Ectodermal cell (in vitro differentiated cells): Measurements from ENCODE around the gene LIN7C.

Experiments
- H3K27ac ChIP-seq: 2 replicates; pipeline ENCODE4 v1.7.0; 2013; ENCODE audit warnings: mild to moderate bottlenecking, low read depth, low read length; ENCODE audit not compliant: insufficient read depth, poor library complexity, severe bottlenecking
- H3K27me3 ChIP-seq: 2 replicates; pipeline ENCODE4 v1.7.0; 2013; ENCODE audit warnings: mild to moderate bottlenecking, low read length; ENCODE audit not compliant: insufficient read depth, control insufficient read depth, poor library complexity, severe bottlenecking
- H3K36me3 ChIP-seq: one replicate; pipeline ENCODE4 v1.7.0; 2013; ENCODE audit warnings: low read length; ENCODE audit not compliant: control insufficient read depth, insufficient read depth
- H3K4me1 ChIP-seq: one replicate; pipeline ENCODE4 v1.7.0; 2013; ENCODE audit warnings: low read length; ENCODE audit not compliant: control insufficient read depth, insufficient read depth
- H3K4me3 ChIP-seq: 2 replicates; pipeline ENCODE4 v1.7.0; 2013; ENCODE audit warnings: low read depth, low read length, control low read depth; ENCODE audit not compliant: insufficient read depth
- H3K9me3 ChIP-seq: 2 replicates; pipeline ENCODE4 v1.7.0; 2013; ENCODE audit warnings: mild to moderate bottlenecking, low read length, moderate library complexity; ENCODE audit not compliant: control insufficient read depth
- WGBS, 2 experiments: methylation state at CpG; one replicate each; pipeline ENCODE4 v1.1.7; 2013; ENCODE audit warnings: missing lambda C conversion rate in 2 of 2; 5-methylcytosine and 5-hydroxymethylcytosine counted together

The LIN7C gene

GRCh38 chr11:27464909-27465308, 41.7 kb downstream of the LIN7C start:
- Histone ChIP-seq H3K9me3 (no peaks in the 10 kb centered on the region), H3K27ac (no peak overlapping the region), H3K36me3 (no peaks in the 10 kb centered on the region), H3K27me3 (no peaks in the 10 kb centered on the region), H3K4me3 (no peak overlapping the region), H3K4me1 (peaks cover 63% of the 10 kb centered on the region)
- WGBS, 2 experiments: 59 to 69% methylated on average over 1 of the region's 2 CpGs

DNA sequence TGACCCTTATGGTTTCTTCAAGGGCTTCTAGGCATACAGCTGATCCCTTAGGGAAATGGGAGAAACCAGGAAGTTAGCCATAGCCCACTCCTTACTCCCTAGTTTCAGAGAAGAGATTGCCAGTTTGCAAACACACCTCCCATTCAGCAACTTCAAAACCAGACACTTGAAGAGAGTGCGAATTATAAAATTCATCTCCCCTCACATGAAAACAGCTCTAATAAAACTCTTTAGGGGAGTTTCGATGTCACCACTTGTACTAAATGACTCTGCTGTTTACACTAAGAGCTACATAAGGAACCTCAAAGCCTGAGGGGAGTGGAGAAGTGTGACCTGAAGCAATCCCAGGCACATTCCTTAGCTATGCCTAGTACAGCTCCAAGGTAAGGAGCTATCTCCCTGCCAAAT, 42.3 kb downstream of the LIN7C start:
- WGBS, 2 experiments: 87 to 91% methylated on average over 2 of the region's 2 CpGs
- H3K27ac ChIP-seq: peak overlapping the region; percentile 56
- no peaks in the 10 kb centered on the region for H3K9me3 ChIP-seq
- H3K36me3 ChIP-seq: no peaks in the 10 kb centered on the region
- no peaks in the 10 kb centered on the region for H3K27me3 ChIP-seq
- no peak overlapping the region for H3K4me3 ChIP-seq
- peaks cover 66% of the 10 kb centered on the region for H3K4me1 ChIP-seq

GRCh38 chr11:27462543-27462942, 44.0 kb downstream of the LIN7C start:
- no peaks in the 10 kb centered on the region for H3K27me3 ChIP-seq
- H3K27ac ChIP-seq: no peak overlapping the region
- WGBS, 2 experiments: 91 to 96% methylated on average over 5 of the region's 5 CpGs
- no peaks in the 10 kb centered on the region for H3K9me3 ChIP-seq
- H3K36me3 ChIP-seq: no peaks in the 10 kb centered on the region
- peaks cover 54% of the 10 kb centered on the region for H3K4me1 ChIP-seq
- no peak overlapping the region for H3K4me3 ChIP-seq

GRCh38 chr11:27460158-27460978, 46.2 kb downstream of the LIN7C start:
- H3K4me1 ChIP-seq: peaks cover 61% of the 10 kb centered on the region
- 48 to 71% methylated on average over 4 to 5 of the region's 5 CpGs for WGBS, 2 experiments
- no peak overlapping the region for H3K4me3 ChIP-seq
- no peaks in the 10 kb centered on the region for H3K27me3 ChIP-seq
- H3K27ac ChIP-seq: peak overlapping the region; percentile 75
- H3K36me3 ChIP-seq: no peaks in the 10 kb centered on the region
- no peaks in the 10 kb centered on the region for H3K9me3 ChIP-seq

GRCh38 chr11:27459191-27459590, 47.4 kb downstream of the LIN7C start:
- Histone ChIP-seq H3K9me3 (no peaks in the 10 kb centered on the region), H3K4me1 (peaks cover 51% of the 10 kb centered on the region), H3K4me3 (no peak overlapping the region), H3K27ac (no peak overlapping the region), H3K36me3 (no peaks in the 10 kb centered on the region), H3K27me3 (no peaks in the 10 kb centered on the region)
- 89 to 91% methylated on average over 6 of the region's 6 CpGs for WGBS, 2 experiments

DNA sequence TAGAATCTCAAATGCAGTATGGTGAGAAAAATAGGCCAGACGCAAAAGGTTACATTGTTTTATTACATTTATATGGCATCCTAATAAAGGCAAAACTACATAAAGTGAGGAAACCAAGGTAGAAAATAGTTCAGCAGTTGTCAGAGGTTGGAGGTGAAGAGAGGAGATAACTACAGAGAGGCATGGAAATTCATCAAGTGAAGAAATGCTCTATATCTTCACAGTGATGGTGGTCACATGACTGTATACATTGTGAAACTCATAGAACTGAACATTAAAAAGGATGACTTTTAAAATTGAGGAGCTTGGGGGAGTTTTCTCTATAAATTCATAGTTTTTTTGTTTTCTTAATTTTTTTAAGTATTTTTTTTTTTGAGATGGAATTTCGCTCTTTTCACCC, 48.4 kb downstream of the LIN7C start:
- Histone ChIP-seq H3K36me3 (no peaks in the 10 kb centered on the region), H3K27ac (no peak overlapping the region), H3K9me3 (no peaks in the 10 kb centered on the region), H3K27me3 (no peaks in the 10 kb centered on the region), H3K4me3 (no peak overlapping the region), H3K4me1 (peaks cover 49% of the 10 kb centered on the region)
- WGBS, 2 experiments: 88 to 100% methylated on average over 1 to 2 of the region's 2 CpGs

DNA sequence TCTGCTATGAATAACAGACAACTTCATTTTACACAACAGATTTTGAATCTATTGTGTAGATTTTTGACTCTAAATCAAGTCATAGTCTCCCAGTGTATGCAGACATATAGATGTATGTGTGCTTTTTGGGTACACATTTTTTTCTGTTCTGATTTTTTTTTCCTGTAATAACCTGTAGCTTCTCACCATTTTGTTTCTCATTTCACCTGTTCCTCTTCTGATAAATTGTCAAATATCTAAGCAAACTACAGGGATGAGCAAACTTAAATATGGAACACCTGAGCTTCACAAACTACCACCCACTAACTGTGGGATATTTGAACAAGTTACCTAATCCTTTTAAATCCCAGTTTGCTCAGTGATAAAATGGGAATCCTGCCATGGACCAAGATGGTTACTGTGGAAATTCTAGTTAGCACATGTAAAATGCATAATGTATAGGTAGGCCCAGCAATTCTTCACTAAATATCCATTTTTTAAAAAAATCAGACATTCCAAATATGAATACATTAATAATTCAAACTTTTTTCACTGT, 49.7 kb downstream of the LIN7C start:
- Histone ChIP-seq H3K4me3 (no peak overlapping the region), H3K4me1 (peaks cover 41% of the 10 kb centered on the region), H3K9me3 (no peaks in the 10 kb centered on the region), H3K27me3 (no peaks in the 10 kb centered on the region), H3K36me3 (no peaks in the 10 kb centered on the region), H3K27ac (no peak overlapping the region)

GRCh38 chr11:27456140-27456794, 50.3 kb downstream of the LIN7C start:
- Histone ChIP-seq H3K4me1 (peaks cover 41% of the 10 kb centered on the region), H3K27ac (no peak overlapping the region)

DNA sequence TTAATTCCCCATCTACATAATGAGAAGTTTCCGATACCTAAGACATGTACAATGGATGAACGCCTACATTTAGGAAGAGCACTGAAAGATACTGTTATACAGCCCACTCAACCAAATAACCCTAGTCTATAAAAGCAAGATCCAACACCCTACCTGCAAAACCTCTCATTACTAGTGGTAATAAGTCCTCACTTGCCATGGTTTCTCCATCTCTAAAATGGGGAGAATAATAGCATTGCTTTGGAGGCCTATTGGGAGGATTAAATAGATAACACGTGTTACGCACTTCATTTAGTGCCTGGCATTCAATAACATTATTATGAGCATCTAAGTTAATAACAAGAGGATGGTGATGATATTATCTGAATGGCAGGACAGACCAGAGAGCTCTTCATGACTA, 50.9 kb downstream of the LIN7C start:
- Histone ChIP-seq H3K27ac (no peak overlapping the region), H3K4me1 (peaks cover 39% of the 10 kb centered on the region)
- 96 to 99% methylated on average over 2 of the region's 4 CpGs for WGBS, 2 experiments

More at GRCh38 chr11:27456140-27456794, 50.3 kb downstream of the LIN7C start:
- 91 to 97% methylated on average over 1 to 2 of the region's 2 CpGs for WGBS, 2 experiments
- no peaks in the 10 kb centered on the region for H3K36me3 ChIP-seq
- H3K4me3 ChIP-seq: no peak overlapping the region
- H3K9me3 ChIP-seq: no peaks in the 10 kb centered on the region
- H3K27me3 ChIP-seq: no peaks in the 10 kb centered on the region

DNA sequence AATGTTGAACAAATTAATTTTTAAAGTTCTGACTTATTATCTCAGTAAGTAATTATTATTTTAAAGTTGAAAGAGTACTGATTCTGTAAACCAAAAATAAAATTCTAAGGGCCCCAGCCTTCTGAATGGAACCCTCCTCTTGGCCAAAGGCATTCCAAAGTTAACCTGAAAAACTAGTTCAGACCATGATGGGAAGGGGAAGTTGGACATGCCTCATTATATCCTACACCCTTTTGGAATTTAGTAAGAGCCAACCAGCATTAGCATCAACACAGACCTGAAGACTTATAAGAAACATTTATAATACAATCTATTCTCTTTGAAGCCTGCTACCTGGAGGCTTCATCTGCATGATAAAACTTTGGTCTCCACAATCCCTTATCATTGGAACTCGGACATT, 52.9 kb downstream of the LIN7C start:
- Histone ChIP-seq H3K9me3 (no peaks in the 10 kb centered on the region), H3K4me1 (peaks cover 30% of the 10 kb centered on the region), H3K27ac (no peak overlapping the region), H3K36me3 (no peaks in the 10 kb centered on the region), H3K4me3 (no peak overlapping the region), H3K27me3 (no peaks in the 10 kb centered on the region)
- 91 to 92% methylated on average over 1 of the region's 1 CpG for WGBS, 2 experiments

More for the DNA sequence above, 50.9 kb downstream of the LIN7C start:
- Histone ChIP-seq H3K9me3 (no peaks in the 10 kb centered on the region), H3K4me3 (no peak overlapping the region), H3K36me3 (no peaks in the 10 kb centered on the region), H3K27me3 (no peaks in the 10 kb centered on the region)
